H1 (cell line): ENCODE measurements around the gene PRAMEF9. TPM values are rescaled to one million over a fixed set of nuclear protein-coding genes. Genes with fewer than 3 reads are reported as not detected.
"Not testable (repeated sequence)": the region's sequence is repeated elsewhere in the genome, so short reads cannot be mapped to it uniquely, and the experiment has no call there.

Source experiments
- CTCF ChIA-PET: fragments of 300-600 bp; sonication (Branson Sonifier 250); formaldehyde crosslinking; loops from one replicate; lab custom pipeline; 2021; ENCODE audit not compliant: partially characterized antibody; lab: Charles Lee
- POLR2A ChIA-PET: fragments of 300-600 bp; sonication (Branson Sonifier 250); formaldehyde crosslinking; loops from one replicate; lab custom pipeline; 2021; ENCODE audit warnings: inconsistent platforms; ENCODE audit not compliant: partially characterized antibody; lab: Charles Lee
- DNase-seq, 2 experiments: peaks; one replicate each; pipeline versions ENCODE4 v3.0.0 to v3.0.0-alpha.2; 2010 to 2022; ENCODE audit warnings: low spot score in 2 of 2, low read depth in 1 of 2, mixed read lengths in 1 of 2
- FAIRE-seq: peaks from 2 replicates; lab custom pipeline; 2011; peaks lifted over from hg19 to GRCh38; lab: Jason Lieb, UNC
- H2AFZ ChIP-seq: 2 replicates; pipeline ENCODE4 v1.8.1; 2012; ENCODE audit warnings: low read length, inconsistent platforms
- H2AK5ac ChIP-seq: 2 replicates; pipeline ENCODE4 v1.6.1; 2013; ENCODE audit warnings: low read depth, low read length
- H2BK120ac ChIP-seq: replicated peaks from 2 replicates; pipeline ENCODE3; 2013; ENCODE audit warnings: low read depth, low read length, inconsistent platforms
- H2BK12ac ChIP-seq: 2 replicates; pipeline ENCODE4 v1.6.1; 2013; ENCODE audit warnings: low read depth, low read length
- H2BK15ac ChIP-seq: 2 replicates; pipeline ENCODE4 v1.6.1; 2013; ENCODE audit warnings: low read length
- H2BK20ac ChIP-seq: 2 replicates; pipeline ENCODE4 v1.6.1; 2013; ENCODE audit warnings: low read length
- H2BK5ac ChIP-seq: 2 replicates; pipeline ENCODE4 v1.6.1; 2013; ENCODE audit warnings: low read depth, low read length
- H3K14ac ChIP-seq: 2 replicates; pipeline ENCODE4 v1.6.1; 2013; ENCODE audit warnings: inconsistent platforms; ENCODE audit not compliant: insufficient read length
- H3K18ac ChIP-seq: 2 replicates; pipeline ENCODE4 v1.6.1; 2013; ENCODE audit warnings: low read length; ENCODE audit errors: extremely low read depth
- H3K23ac ChIP-seq: 2 replicates; pipeline ENCODE4 v1.6.1; 2013; ENCODE audit warnings: inconsistent platforms; ENCODE audit not compliant: insufficient read length
- H3K23me2 ChIP-seq: 2 replicates; pipeline ENCODE4 v1.6.1; 2013; ENCODE audit warnings: low read depth, low read length
- H3K27ac ChIP-seq: 2 replicates; pipeline ENCODE4 v1.6.1; 2011; ENCODE audit warnings: low read depth, low read length, inconsistent platforms
- H3K27me3 ChIP-seq, 4 experiments: replicated peaks in 1 of 4; 1 replicate in 1 of 4; 2 replicates in 3 of 4; pipeline versions ENCODE4 v1.6.1 to v1.8.1; 2011 to 2013; ENCODE audit warnings: low read length in 3 of 4, mild to moderate bottlenecking in 3 of 4, inconsistent platforms in 2 of 4, mixed read lengths in 2 of 4, moderate library complexity in 1 of 4; ENCODE audit not compliant: control insufficient read depth in 3 of 4, insufficient read depth in 3 of 4; ENCODE audit errors: extremely low read depth in 1 of 4
- H3K36me3 ChIP-seq, 4 experiments: 2 replicates each; pipeline versions ENCODE4 v1.6.1 to v1.8.1; 2011 to 2013; ENCODE audit warnings: mild to moderate bottlenecking in 4 of 4, low read length in 3 of 4, moderate library complexity in 2 of 4, control low read depth in 1 of 4, inconsistent platforms in 1 of 4; ENCODE audit not compliant: insufficient read depth in 4 of 4, control insufficient read depth in 2 of 4
- H3K4ac ChIP-seq: replicated peaks from 2 replicates; pipeline ENCODE3; 2013; ENCODE audit warnings: low read length, low read depth, mixed read lengths, inconsistent platforms; ENCODE audit not compliant: insufficient read length
- H3K4me1 ChIP-seq, 4 experiments: replicated peaks in 1 of 4; 1 replicate in 1 of 4; 2 replicates in 3 of 4; pipeline versions ENCODE4 v1.6.1 to v1.8.1; 2011 to 2013; ENCODE audit warnings: low read length in 3 of 4, inconsistent platforms in 2 of 4, mixed read lengths in 1 of 4; ENCODE audit not compliant: insufficient read depth in 4 of 4, control insufficient read depth in 3 of 4
- H3K4me2 ChIP-seq, 2 experiments: 2 replicates each; pipeline versions ENCODE4 v1.6.1 to v1.8.1; 2011 to 2013; ENCODE audit warnings: low read depth in 2 of 2, low read length in 2 of 2, control low read depth in 1 of 2, inconsistent platforms in 1 of 2, mild to moderate bottlenecking in 1 of 2; ENCODE audit not compliant: insufficient read depth in 1 of 2
- H3K4me3 ChIP-seq, 4 experiments: fragments of 200-600, 300-600 bp in 1 of 4; sonication (generic), shearing (Covaris generic), sonication (Bioruptor Twin) in 1 of 4; 2 replicates each; pipeline versions ENCODE4 v1.5.1 to v1.8.1; 2011 to 2016; ENCODE audit warnings: low read length in 4 of 4, low read depth in 3 of 4, control low read depth in 2 of 4, inconsistent platforms in 2 of 4, mild to moderate bottlenecking in 2 of 4, mixed read lengths in 1 of 4, moderate library complexity in 1 of 4; ENCODE audit not compliant: insufficient read depth in 2 of 4; ENCODE audit errors: extremely low read depth in 1 of 4
- H3K56ac ChIP-seq: replicated peaks from 2 replicates; pipeline ENCODE3; 2013; ENCODE audit warnings: low read depth, mild to moderate bottlenecking, mixed read lengths, low read length, inconsistent platforms; ENCODE audit not compliant: insufficient read length
- H3K79me1 ChIP-seq: 2 replicates; pipeline ENCODE4 v1.6.1; 2013; ENCODE audit warnings: low read depth, low read length, control low read depth
- H3K79me2 ChIP-seq, 2 experiments: 2 replicates each; pipeline versions ENCODE4 v1.6.1 to v1.8.1; 2012 to 2013; ENCODE audit warnings: low read length in 2 of 2, mild to moderate bottlenecking in 2 of 2, inconsistent platforms in 1 of 2; ENCODE audit not compliant: insufficient read depth in 2 of 2, control insufficient read depth in 1 of 2
- H3K9ac ChIP-seq, 4 experiments: replicated peaks in 1 of 4; 1 replicate in 1 of 4; 2 replicates in 3 of 4; pipeline versions ENCODE4 v1.6.1 to v1.8.1; 2011 to 2013; ENCODE audit warnings: low read depth in 3 of 4, low read length in 3 of 4, control low read depth in 2 of 4, mild to moderate bottlenecking in 2 of 4, moderate library complexity in 2 of 4, inconsistent platforms in 1 of 4; ENCODE audit errors: extremely low read depth in 1 of 4
- H3K9me3 ChIP-seq, 2 experiments: 2 replicates each; pipeline versions ENCODE4 v1.6.1 to v1.8.1; 2012 to 2013; ENCODE audit warnings: mild to moderate bottlenecking in 2 of 2, moderate library complexity in 2 of 2, control low read depth in 1 of 2, inconsistent platforms in 1 of 2, low read depth in 1 of 2, low read length in 1 of 2, mixed read lengths in 1 of 2; ENCODE audit not compliant: insufficient read depth in 2 of 2
- H4K20me1 ChIP-seq, 2 experiments: replicated peaks in 1 of 2; 2 replicates each; pipeline versions ENCODE3 to v1.8.1; 2011 to 2013; ENCODE audit warnings: inconsistent platforms in 2 of 2, low read length in 2 of 2, mild to moderate bottlenecking in 1 of 2; ENCODE audit not compliant: insufficient read depth in 2 of 2, control insufficient read depth in 1 of 2
- H4K5ac ChIP-seq: 2 replicates; pipeline ENCODE4 v1.6.1; 2013; ENCODE audit warnings: low read length, low read depth, mixed read lengths, inconsistent platforms; ENCODE audit not compliant: insufficient read length
- H4K8ac ChIP-seq: 2 replicates; pipeline ENCODE4 v1.8.0; 2013; ENCODE audit warnings: mild to moderate bottlenecking, moderate library complexity, low read length, inconsistent platforms; ENCODE audit not compliant: insufficient read depth; ENCODE audit errors: extremely low read depth
- H4K91ac ChIP-seq: replicated peaks from 2 replicates; pipeline ENCODE3; 2013; ENCODE audit warnings: low read length, mixed read lengths, inconsistent platforms; ENCODE audit not compliant: insufficient read length
- WGBS, 2 experiments: shearing (Covaris generic) in 1 of 2; methylation state at CpG; one replicate each; pipeline versions ENCODE4 v1.1.6 to v1.1.7; 2013 to 2015; ENCODE audit warnings: low lambda C conversion rate in 2 of 2, mixed read lengths in 2 of 2, inconsistent platforms in 1 of 2, low coverage in 1 of 2, missing lambda C conversion rate in 1 of 2; ENCODE audit not compliant: insufficient replicate concordance in 2 of 2, insufficient coverage in 1 of 2, insufficient read length in 1 of 2; ENCODE audit errors: extremely low coverage in 1 of 2, missing lambda C conversion rate in 1 of 2; 5-methylcytosine and 5-hydroxymethylcytosine counted together
- polyA plus RNA-seq, 7 experiments: library from polyadenylated mRNA; depleted of rRNA in 3 of 7; stranded (reverse) in 5 of 7; unstranded in 2 of 7; fragments of >200 nt in 5 of 7; fragments of 200-250 nt in 2 of 7; gene quantifications; 1 replicate in 5 of 7; 2 replicates in 1 of 7; 4 replicates in 1 of 7; pipeline versions ENCODE4 v1.2.1 to v1.2.3, GENCODE V29; 2011 to 2013; ENCODE audit warnings: missing spikeins in 2 of 7, mixed read lengths in 2 of 7
- total RNA-seq: library from RNA; stranded (reverse); fragmentation: NEBNext Ultra II Directional; extraction: Animal tissue kit (Norgen Biotek cat#: 25700); gene quantifications from 2 replicates; pipeline ENCODE4 v1.2.1, GENCODE V29; 2021

The PRAMEF9 gene
- total and polyA plus RNA-seq, 2 of the 8 experiments (the other 6 are each of a cell fraction or from before 2014, with no cell fraction given), result not detected

DNA sequence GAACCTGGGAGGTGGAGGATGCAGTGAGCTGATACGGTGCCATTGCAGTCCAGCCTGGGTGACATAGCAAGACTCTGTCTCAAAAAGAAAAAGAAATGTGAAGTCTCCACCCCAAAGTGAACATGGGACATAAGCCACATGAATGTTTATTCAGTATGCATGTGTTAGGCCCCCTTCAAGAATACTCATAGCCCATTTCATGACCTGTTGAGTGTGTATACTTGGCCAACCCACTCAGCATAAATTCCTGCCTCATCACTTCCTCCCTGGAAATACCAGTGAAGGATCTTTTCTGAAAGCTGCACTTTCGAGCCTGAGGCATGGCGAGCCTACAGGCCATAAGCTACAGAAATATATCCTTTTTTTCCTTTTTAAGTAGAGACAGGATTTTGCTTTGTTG is 47.6 kb downstream of the PRAMEF9 start:
- H2AK5ac ChIP-seq, H2AFZ ChIP-seq, H3K9me3 ChIP-seq, H3K9ac ChIP-seq, FAIRE-seq, H3K79me1 ChIP-seq, POLR2A ChIA-PET, H4K8ac ChIP-seq, H3K36me3 ChIP-seq, H4K91ac ChIP-seq, H3K18ac ChIP-seq, H3K79me2 ChIP-seq, H2BK15ac ChIP-seq, H3K56ac ChIP-seq, H3K4me3 ChIP-seq, H3K23ac ChIP-seq, H2BK12ac ChIP-seq, H3K4ac ChIP-seq, H4K20me1 ChIP-seq, H3K4me1 ChIP-seq, H3K14ac ChIP-seq, H4K5ac ChIP-seq, H3K23me2 ChIP-seq, H3K27me3 ChIP-seq, H3K4me2 ChIP-seq, H2BK20ac ChIP-seq, DNase-seq, H2BK120ac ChIP-seq, H3K27ac ChIP-seq, H2BK5ac ChIP-seq, CTCF ChIA-PET: not testable (repeated sequence)
- WGBS, 2 experiments, result no CpG with 5 or more reads among the region's 3 CpGs

DNA sequence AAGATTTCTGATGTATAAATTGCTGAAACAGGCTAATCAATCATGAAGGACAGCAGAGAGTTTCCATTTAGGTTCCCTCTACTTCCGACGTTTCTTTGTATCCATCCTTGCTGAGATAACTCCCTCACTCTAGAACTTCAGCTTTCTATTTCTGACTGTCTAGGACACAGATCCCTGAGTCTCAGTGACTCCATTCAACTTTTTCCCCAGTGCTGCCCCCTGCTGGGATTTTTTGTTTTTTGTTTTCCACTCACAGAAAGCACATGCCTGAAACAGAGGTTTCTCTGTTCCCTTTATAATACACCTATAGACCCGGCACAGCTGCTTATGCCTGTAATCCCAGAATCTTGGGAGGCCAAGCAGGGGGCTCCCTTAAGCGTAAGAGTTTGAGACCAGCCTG is 51.1 kb downstream of the PRAMEF9 start:
- H2BK15ac ChIP-seq, H4K20me1 ChIP-seq, H3K79me1 ChIP-seq, H4K5ac ChIP-seq, H3K4me1 ChIP-seq, H3K9ac ChIP-seq, H3K79me2 ChIP-seq, H2BK120ac ChIP-seq, H3K14ac ChIP-seq, H2BK20ac ChIP-seq, POLR2A ChIA-PET, H2BK5ac ChIP-seq, H3K56ac ChIP-seq, H3K27ac ChIP-seq, H3K4ac ChIP-seq, H3K23ac ChIP-seq, H3K36me3 ChIP-seq, H4K8ac ChIP-seq, H2AFZ ChIP-seq, H2BK12ac ChIP-seq, DNase-seq, FAIRE-seq, H3K23me2 ChIP-seq, H3K4me2 ChIP-seq, H2AK5ac ChIP-seq, CTCF ChIA-PET, H3K27me3 ChIP-seq, H4K91ac ChIP-seq, H3K4me3 ChIP-seq, H3K18ac ChIP-seq: not testable (repeated sequence)
- peaks cover 18 to 30% of the 10 kb centered on the region in 2 experiments for H3K9me3 ChIP-seq
- no CpG with 5 or more reads among the region's 4 CpGs for WGBS, 2 experiments
